H1 (cell line): Measurements from ENCODE around the gene ALPL. TPM values are rescaled to one million over a fixed set of nuclear protein-coding genes. Genes with fewer than 3 reads are reported as not detected.

Source experiments
- polyA plus RNA-seq, 7 experiments: library from polyadenylated mRNA; depleted of rRNA in 3 of 7; stranded (reverse) in 5 of 7; unstranded in 2 of 7; fragments of >200 nt in 5 of 7; fragments of 200-250 nt in 2 of 7; gene quantifications; 1 replicate in 5 of 7; 2 replicates in 1 of 7; 4 replicates in 1 of 7; pipeline versions ENCODE4 v1.2.1 to v1.2.3, GENCODE V29; 2011 to 2013; ENCODE audit warnings: missing spikeins in 2 of 7, mixed read lengths in 2 of 7
- total RNA-seq: library from RNA; stranded (reverse); fragmentation: NEBNext Ultra II Directional; extraction: Animal tissue kit (Norgen Biotek cat#: 25700); gene quantifications from 2 replicates; pipeline ENCODE4 v1.2.1, GENCODE V29; 2021
- TF ChIP-seq, protein P1 (sequence below): fragments of 300-600 bp; sonication (generic); IDR thresholded peaks from 2 replicates; pipeline ENCODE4 v1.7.1; 2012; ENCODE audit warnings: low read length, moderate library complexity, mild to moderate bottlenecking, inconsistent platforms; ENCODE audit not compliant: insufficient replicate concordance

ALPL gene
- total and polyA plus RNA-seq, 2 of the 8 experiments (the other 6 are each of a cell fraction or from before 2014, with no cell fraction given) = 175 to 362 TPM

DNA sequence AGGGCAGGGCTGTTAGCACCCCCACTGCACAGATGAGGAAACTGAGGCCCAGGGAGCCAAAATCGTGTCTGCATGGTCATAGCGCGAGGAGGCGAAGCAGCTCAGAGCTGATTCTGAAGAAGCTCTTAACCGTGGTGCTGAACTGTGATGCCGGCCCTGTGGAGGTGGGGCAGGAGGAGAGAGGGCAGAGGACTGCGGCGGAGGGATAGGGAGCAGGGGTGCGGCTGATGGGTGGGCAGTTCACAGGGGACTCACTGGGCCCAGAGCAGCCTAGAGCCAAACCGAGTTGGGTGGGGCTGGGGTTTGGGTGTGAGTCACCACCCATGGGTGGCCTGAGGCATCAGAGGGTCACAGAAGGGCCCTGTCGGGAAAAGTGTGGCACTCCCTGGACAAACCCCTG lies 85.3 kb downstream of the ALPL start (continued):
- TF ChIP-seq, protein P1, sequence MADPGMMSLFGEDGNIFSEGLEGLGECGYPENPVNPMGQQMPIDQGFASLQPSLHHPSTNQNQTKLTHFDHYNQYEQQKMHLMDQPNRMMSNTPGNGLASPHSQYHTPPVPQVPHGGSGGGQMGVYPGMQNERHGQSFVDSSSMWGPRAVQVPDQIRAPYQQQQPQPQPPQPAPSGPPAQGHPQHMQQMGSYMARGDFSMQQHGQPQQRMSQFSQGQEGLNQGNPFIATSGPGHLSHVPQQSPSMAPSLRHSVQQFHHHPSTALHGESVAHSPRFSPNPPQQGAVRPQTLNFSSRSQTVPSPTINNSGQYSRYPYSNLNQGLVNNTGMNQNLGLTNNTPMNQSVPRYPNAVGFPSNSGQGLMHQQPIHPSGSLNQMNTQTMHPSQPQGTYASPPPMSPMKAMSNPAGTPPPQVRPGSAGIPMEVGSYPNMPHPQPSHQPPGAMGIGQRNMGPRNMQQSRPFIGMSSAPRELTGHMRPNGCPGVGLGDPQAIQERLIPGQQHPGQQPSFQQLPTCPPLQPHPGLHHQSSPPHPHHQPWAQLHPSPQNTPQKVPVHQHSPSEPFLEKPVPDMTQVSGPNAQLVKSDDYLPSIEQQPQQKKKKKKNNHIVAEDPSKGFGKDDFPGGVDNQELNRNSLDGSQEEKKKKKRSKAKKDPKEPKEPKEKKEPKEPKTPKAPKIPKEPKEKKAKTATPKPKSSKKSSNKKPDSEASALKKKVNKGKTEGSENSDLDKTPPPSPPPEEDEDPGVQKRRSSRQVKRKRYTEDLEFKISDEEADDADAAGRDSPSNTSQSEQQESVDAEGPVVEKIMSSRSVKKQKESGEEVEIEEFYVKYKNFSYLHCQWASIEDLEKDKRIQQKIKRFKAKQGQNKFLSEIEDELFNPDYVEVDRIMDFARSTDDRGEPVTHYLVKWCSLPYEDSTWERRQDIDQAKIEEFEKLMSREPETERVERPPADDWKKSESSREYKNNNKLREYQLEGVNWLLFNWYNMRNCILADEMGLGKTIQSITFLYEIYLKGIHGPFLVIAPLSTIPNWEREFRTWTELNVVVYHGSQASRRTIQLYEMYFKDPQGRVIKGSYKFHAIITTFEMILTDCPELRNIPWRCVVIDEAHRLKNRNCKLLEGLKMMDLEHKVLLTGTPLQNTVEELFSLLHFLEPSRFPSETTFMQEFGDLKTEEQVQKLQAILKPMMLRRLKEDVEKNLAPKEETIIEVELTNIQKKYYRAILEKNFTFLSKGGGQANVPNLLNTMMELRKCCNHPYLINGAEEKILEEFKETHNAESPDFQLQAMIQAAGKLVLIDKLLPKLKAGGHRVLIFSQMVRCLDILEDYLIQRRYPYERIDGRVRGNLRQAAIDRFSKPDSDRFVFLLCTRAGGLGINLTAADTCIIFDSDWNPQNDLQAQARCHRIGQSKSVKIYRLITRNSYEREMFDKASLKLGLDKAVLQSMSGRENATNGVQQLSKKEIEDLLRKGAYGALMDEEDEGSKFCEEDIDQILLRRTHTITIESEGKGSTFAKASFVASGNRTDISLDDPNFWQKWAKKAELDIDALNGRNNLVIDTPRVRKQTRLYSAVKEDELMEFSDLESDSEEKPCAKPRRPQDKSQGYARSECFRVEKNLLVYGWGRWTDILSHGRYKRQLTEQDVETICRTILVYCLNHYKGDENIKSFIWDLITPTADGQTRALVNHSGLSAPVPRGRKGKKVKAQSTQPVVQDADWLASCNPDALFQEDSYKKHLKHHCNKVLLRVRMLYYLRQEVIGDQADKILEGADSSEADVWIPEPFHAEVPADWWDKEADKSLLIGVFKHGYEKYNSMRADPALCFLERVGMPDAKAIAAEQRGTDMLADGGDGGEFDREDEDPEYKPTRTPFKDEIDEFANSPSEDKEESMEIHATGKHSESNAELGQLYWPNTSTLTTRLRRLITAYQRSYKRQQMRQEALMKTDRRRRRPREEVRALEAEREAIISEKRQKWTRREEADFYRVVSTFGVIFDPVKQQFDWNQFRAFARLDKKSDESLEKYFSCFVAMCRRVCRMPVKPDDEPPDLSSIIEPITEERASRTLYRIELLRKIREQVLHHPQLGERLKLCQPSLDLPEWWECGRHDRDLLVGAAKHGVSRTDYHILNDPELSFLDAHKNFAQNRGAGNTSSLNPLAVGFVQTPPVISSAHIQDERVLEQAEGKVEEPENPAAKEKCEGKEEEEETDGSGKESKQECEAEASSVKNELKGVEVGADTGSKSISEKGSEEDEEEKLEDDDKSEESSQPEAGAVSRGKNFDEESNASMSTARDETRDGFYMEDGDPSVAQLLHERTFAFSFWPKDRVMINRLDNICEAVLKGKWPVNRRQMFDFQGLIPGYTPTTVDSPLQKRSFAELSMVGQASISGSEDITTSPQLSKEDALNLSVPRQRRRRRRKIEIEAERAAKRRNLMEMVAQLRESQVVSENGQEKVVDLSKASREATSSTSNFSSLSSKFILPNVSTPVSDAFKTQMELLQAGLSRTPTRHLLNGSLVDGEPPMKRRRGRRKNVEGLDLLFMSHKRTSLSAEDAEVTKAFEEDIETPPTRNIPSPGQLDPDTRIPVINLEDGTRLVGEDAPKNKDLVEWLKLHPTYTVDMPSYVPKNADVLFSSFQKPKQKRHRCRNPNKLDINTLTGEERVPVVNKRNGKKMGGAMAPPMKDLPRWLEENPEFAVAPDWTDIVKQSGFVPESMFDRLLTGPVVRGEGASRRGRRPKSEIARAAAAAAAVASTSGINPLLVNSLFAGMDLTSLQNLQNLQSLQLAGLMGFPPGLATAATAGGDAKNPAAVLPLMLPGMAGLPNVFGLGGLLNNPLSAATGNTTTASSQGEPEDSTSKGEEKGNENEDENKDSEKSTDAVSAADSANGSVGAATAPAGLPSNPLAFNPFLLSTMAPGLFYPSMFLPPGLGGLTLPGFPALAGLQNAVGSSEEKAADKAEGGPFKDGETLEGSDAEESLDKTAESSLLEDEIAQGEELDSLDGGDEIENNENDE = no peak
